GM21786 (cell line): ENCODE results near the gene SND1.

Source experiments
- ATAC-seq: cut with Tn5 transposase; IDR thresholded peaks from one replicate; pipeline ENCODE4 v1.9.1; 2021; ENCODE audit not compliant: unreplicated experiment

Gene SND1

GRCh38 chr7:127928222-127928621 is 276.2 kb downstream of the SND1 start:
- ATAC-seq: no peak

DNA sequence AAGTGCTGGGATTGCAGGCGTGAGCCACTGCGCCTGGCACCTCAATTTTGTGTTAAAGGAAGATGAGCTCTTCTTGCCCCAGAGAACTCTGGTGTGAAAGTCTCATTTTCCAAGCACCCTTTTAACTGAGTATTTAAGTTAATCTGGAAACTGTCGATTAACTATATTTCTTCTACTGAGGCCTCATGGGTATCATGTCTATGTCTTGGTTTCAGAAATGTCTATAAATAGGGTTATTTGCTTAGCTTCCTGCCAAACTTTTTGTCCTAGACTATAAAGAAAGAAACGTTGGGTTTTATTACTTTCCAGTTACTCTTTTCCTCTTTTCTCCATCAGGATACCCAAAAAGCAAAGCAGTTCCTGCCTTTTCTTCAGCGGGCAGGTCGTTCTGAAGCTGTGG is 276.9 kb downstream of the SND1 start:
- no peak for ATAC-seq

DNA sequence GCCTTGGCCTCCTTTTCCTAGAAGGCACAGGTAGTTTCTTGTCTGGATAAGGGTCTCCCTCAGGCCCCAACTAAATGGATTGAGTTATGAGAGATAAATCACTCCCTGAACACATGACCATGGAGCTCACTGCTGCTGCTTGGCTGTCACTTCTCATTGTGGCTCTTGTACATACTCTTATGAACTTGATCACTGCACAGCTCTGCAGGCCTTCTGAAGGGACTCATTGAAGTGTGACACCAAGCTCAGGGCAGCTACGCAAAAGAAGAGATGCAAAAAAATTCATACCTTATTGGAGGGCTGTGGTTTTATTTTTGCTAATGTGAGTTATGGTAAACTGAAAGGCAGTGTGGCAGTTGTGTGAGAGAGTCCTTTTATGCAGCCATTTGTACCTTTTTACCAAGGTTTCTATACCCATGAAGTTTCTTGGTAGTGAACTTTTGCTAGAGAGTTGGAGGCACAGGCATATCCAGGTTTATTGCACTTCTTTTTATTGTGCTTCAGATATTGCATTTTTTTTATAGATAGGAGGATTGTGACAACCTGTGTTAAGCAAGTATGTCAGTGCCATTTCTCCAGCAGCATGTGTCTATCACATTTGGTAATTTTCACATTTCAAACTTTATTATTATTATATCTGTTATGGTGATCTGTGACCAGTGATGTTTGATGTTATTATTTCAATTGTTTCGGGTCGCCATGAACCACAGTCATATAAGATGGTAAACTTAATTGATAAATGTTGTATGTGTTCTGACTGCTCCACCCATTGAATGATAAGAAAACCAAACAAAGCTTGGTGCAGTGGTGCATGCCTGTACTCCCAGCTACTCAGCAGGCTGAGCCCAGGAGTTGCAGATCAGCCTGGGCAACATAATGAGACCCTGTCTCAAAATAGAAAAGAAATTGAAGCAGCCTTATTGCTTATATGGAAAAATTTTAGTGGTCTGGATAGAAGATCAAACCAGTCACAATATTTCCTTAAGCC is 278.6 kb downstream of the SND1 start:
- no peak for ATAC-seq

DNA sequence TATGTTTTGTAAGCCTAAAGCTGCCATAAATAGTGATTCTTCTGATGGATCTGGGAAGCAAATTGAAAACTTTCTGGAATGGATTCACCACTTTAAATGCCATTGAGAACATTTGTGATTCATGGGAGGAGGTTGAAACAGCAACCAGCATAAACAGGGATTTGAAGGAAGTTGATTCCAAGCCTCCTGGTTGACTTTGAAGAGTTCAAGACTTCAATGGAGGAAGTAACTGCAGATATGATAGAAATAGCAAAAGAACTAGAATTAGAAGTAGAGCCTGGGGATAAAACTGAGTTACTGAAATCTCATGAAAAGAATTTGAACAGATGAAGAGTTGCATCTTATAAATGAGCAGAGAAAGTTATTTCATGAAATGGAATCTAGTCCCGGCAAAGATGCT is 280.1 kb downstream of the SND1 start:
- no peak for ATAC-seq

DNA sequence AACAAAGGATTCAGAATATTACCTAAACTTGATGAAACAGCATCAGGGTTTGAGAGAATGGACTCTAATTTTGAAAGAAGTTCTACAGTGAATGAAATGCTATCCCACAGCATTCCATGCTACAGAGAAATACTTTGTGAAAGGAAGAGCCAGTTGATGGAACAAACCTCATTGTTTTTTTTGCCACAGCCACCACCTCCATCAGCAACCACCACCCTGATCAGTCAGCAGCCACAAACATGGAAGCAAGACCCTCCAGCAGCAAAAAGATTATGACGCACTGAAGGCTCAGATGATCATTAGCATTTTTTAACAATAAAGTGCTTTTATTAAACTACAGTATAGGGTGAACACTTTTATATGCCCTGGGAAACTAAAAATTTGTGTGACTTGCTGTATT is 280.5 kb downstream of the SND1 start:
- ATAC-seq: no peak

DNA sequence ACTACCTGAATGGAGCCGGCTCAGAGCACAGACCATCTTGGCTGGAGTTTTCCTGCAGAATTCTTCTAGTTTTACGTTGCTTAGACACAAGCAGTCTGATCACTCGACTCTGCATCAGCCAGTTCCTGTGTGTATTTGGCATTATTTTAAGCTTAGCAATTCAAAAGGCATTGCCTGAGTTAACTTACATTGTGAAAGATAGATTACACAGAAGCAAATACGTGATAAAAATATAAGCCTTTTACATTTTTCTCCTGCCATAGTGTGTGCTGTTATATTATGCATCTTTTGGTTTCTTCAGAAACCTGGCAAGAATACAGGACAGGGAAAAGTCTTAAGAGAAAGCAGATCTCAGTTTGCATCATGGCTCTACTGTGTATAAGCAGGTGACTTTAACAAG is 281.2 kb downstream of the SND1 start:
- ATAC-seq: no peak

DNA sequence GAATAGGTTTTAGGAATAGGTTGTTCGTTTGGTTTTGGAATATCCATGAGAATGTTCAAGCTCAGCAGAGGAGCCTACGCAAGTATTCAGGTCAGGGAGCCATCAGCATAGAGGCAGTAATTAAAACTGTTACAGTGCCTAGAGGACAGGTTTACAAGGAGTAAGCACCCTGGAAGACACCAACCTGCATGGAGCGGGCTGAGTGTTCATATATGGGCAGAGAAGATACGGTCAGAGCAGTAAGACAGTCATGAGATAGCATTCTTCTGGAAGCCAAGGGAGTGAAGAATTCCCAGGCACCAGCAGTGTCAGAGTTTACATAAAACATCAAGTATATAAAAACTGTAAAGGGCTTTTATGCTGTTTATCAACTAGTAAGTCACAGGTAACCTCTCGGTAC is 282.7 kb downstream of the SND1 start:
- no peak for ATAC-seq

DNA sequence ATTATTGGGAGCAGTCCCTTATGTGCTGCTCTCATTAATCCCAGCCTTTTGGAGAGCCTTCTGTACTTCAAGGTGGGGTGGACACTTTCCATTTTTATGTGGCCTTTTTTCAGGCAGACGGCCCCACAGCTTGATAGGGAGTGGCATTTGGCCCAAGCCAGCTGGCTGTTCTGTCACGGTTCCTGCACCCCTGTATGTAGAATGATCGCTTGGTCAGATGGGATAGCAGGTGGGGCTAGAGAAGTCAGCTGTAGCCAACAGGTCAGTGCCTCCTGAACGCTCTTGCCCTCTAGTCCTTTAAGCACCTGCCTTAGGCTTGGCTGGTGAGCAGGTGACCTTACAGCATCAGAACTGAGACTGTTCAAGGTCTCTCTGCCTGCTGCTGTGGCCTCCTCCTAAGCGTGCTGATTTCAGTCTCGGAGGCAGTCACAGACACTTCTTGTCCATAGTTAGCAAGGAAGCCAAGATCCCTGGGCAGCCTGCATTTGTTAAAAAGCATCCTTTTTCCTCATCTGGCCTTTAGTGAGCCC is 283.9 kb downstream of the SND1 start:
- ATAC-seq: no peak

DNA sequence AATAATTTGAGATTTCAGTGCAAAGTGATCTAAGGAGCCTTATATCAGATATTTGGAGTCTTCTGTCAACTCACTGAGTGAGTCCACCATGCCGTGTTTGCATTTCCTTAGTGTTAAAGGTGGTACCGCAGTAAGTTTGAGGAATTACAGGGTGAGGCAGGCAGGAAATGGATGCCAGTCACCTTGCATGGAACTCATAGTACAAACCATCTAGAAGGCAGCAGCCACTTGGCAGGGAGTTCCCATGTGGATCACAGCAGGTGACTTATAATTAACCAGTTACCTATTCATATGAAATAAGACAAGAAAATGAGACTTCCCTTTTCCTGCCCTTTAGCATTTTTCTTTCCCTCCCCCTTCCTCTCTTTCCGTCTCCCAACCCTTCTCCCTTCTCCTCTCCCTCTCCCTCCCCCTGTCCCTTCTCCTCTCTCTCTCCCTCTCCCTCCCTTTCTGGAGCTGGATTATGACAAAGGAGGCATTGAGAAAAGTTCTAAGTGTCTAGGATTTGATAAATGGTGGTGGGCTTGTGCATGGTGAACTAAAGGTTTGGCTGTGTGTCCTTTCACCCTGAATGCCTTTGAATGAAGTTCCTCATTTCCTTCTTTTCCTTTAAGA is 285.2 kb downstream of the SND1 start:
- no peak for ATAC-seq

GRCh38 chr7:127938588-127938987 is 286.6 kb downstream of the SND1 start:
- no peak for ATAC-seq

DNA sequence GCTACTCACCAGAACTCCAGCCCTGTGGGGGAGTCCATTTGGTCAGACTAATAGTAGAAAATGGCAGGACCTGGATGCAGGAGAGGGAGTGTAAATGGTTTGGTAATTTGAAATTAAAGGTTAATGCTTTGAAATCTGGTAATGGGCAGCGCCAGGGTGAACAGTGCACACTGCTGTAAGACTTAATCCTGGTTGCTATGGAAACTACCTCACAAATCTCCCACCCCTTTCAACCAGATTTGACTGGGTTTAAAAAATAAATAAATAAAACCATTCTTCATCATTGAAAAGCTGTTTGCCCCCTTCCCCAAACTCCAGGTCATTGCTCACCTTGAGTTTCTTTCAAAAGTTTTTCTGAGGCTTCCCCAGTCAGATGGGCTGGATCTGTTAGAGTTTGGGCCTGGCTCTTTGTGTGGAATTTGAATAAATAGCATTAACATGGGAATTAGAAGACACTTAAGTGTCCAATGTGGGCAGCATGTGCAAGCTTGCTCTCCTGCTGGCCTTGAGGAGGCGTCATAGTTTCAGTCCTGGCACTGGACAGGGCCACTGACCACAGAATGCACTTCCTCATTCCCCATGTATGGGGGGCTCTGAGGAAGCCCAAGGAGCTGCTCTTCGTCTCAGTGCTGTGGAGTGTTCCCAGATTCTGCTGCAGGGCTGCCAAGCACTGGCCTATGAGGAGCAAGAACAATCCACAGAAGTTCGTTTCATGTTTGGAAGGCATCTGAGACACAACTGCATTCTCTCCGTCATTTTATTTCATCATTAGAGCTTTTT is 288.6 kb downstream of the SND1 start:
- ATAC-seq: no peak

DNA sequence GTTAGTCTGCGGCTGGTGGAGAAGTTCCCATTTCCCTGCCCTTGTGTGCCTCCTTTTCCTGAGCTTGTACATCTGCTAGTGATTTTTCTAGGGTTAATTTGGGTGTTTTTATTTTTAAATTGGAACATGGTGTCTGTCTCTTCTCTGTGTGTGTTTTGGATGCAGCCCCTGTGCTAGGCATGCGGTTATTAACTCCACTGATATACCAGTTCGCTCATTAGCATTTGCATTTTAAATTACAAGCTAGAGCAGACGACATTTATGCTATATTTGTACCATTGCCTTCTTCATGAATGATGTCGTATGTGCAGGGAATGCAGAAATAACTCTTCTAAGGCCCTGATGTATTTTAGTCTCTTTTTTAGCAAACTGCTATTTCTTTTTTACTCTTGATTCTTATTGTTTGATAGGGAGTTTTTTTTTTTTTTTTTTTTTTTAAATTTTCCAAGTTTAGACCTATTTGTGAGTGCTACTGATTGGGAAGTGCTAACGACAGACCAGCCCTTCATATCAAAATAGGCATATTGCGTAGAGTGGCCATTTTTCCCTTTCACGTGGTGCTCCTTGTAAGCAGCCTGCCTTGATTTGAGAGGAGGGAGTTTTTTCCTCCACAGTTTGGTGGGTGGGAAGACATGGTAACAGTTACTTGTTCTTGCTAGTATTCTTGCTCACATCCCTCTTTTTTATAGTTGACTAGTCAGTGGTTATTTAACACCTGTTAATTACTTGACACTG is 289.6 kb downstream of the SND1 start:
- no peak for ATAC-seq

GRCh38 chr7:127943541-127944521 is 291.8 kb downstream of the SND1 start:
- ATAC-seq: no peak

DNA sequence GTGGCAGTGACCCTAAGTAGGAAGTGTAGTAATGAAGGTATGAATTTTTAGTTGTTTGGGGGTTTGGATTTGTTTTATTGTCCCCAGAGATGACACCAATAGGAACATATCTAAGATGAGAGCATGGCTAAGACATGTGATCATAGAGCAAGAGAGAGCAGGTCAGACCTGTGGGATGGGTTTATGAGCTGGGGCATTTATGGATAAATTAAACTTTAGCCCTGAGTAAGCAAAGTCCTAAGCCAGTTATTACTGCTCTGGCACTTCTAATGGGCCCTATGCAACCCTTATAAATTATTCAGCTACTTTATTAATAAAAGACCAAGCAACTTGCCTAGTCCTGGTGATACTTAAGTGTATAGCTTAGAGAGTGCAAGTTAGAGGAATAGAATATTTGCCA is 294.1 kb downstream of the SND1 start:
- ATAC-seq: no peak

GRCh38 chr7:127946847-127947246 is 294.9 kb downstream of the SND1 start:
- no peak for ATAC-seq

- ATAC-seq: no peak
Measured at GRCh38 chr7:127948312-127948711, 296.3 kb downstream of the SND1 start.

DNA sequence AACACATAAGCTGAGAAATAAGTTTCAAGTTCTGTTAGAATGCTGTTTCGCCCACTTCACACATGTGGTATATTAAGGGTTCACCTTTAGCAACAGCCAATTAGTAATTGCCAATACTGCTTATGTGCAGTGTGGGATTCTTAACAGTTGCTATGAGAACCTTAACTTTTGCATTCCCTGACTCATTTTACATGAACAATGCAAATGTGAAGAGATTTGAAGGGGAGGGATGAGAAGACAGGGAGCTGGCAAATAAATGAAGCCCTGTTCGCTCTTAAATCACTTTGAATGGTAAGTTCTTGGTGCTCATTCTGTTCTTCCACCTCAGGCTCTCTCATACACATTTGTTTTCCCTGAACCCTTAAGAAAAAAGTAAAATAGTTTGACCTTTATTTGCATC is 296.9 kb downstream of the SND1 start:
- ATAC-seq: no peak

DNA sequence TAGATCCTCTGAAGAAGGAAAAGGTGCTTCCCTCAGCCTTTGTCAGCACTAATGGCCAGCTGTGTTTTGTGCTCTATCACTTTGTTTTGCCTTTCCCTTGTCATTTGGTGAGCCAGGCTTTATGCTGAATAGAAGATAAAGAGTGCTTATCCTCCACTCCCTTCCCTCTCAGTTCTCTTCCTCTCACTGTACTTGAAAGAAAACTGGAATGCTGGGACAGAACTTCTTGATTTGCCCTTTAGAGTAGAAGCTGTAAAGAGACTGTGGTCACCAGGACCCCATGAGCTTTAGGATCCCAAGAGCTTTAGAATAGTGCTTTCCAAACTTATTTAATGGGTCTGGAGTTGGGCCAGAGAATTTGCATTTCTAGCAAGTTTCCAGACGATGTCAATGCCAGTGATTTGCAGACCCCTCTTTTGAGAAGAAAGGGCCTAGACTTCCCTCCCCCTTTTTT is 297.8 kb downstream of the SND1 start:
- ATAC-seq: no peak

GRCh38 chr7:127950233-127950935 is 298.4 kb downstream of the SND1 start:
- no peak for ATAC-seq
